Activated naive CD4-positive, alpha-beta T cell treated with anti-CD3 and anti-CD28 coated beads, Interleukin-2, amount 50 U/mL, for 16 hours (primary cell): Measurements from ENCODE around the gene TGM5.

ENCODE experiments used
- DNase-seq: peaks from one replicate; pipeline ENCODE4 v3.0.0-alpha.2; 2020

TGM5 gene

DNA sequence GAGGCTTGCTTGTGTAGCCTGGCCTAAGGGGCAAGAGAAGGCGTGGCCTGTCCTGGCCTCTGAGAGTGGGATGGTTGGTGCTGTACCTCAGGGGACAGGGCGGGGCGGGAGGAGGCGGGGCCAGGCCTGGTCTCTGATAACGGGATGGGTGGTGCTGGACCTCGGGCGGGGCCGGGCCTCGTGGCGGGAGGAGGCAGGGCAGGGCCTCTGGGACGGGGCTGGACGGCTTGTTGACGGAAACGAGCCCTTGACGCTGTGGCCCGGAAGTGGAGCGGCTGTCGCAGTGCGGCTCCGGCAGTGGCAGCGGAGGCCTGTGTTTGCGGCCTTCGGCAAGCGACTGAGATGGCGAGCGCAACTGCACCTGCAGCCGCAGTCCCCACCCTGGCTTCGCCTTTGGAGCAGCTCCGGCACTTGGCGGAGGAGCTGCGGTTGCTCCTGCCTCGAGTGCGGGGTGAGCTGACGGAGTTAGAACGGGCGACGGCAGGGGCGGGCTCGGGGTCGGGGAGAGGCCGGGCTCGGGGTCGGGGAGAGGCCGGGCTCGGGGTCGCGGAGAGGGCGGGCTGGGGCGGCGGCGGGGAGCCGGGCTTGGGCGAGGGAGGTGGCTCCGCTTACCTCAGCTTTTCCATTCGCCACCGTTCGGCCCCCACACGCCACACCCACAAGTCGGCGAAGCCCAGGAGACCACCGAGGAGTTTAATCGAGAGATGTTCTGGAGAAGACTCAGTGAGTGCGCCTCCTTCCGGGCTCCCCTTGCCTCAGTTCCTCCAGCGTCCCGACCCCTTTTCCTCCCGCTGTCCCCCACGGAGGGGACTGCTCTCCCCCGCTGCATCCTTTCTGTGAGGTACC lies 81.3 kb downstream of the TGM5 start, which contains the start of gene CCNDBP1:
TSS of gene CCNDBP1 (plus strand) at position 247 of the 846 bp plus-strand sequence. CDS start at position 343, 96 bp downstream.
- DNase-seq: peak; percentile 76

- DNase-seq: no peak
Observed at GRCh38 chr15:43184407-43185124, 82.2 kb downstream of the TGM5 start.

- no peak for DNase-seq
Observed at GRCh38 chr15:43183270-43183669, 83.5 kb downstream of the TGM5 start.
